ENCODE data around the gene CACNA2D3.

The CACNA2D3 gene

GRCh38 chr3:54963641-54964040, 841.3 kb downstream of the CACNA2D3 start:
- Histone ChIP-seq H4K91ac (ENCODE audit: low read depth, low read length, poor library complexity) (no peak overlapping the region), H3K4me3 (ENCODE audit: low read length in 2 of 2) (no peak overlapping the region), H2BK15ac (ENCODE audit: low read length) (no peak overlapping the region), H3K4me2 (ENCODE audit: insufficient read depth, low read length, poor library complexity, severe bottlenecking) (no peak overlapping the region), H2BK5ac (ENCODE audit: low read length) (no peak overlapping the region), H3K79me1 (ENCODE audit: low read depth, low read length) (no peaks in the 10 kb centered on the region), H2AK5ac (ENCODE audit: low read depth, low read length) (no peak overlapping the region), H2BK120ac (ENCODE audit: low read depth, low read length) (no peak overlapping the region), H3K36me3 (replicated peaks in 1 of 2; ENCODE audit: control insufficient read depth in 2 of 2, insufficient read depth in 2 of 2, low read length in 2 of 2) (no peaks in the 10 kb centered on the region), H2BK12ac (ENCODE audit: low read length) (no peak overlapping the region), H3K23ac (ENCODE audit: low read depth, low read length, poor library complexity) (no peak overlapping the region), H3K14ac (ENCODE audit: low read length) (no peak overlapping the region), H2AFZ (ENCODE audit: low read length) (no peak overlapping the region), H3K4me1 (ENCODE audit: control insufficient read depth in 2 of 2, insufficient read depth in 1 of 2, low read depth in 1 of 2, low read length in 2 of 2) (peaks cover 5 to 26% of the 10 kb centered on the region in 2 donors), H3K9me3 (replicated peaks in 1 of 2; ENCODE audit: control insufficient read depth in 2 of 2, insufficient read depth in 1 of 2, low read depth in 1 of 2, low read length in 2 of 2) (peaks cover 0 to 2% of the 10 kb centered on the region in 2 donors), H3K18ac (ENCODE audit: low read length) (no peak overlapping the region), H4K8ac (ENCODE audit: low read depth, low read length) (no peak overlapping the region), H3K9ac (ENCODE audit: low read depth, low read length, poor library complexity) (no peak overlapping the region), H3K4ac (ENCODE audit: low read length) (no peak overlapping the region), H3K27me3 (ENCODE audit: control insufficient read depth in 3 of 3, insufficient read depth in 3 of 3, low read depth in 1 of 3, low read length in 3 of 3) (no peaks in the 10 kb centered on the region), H3K27ac (replicated peaks; ENCODE audit: low read length) (no peak overlapping the region)
- no peak for DNase-seq (ENCODE audit: low spot score)
- no CpG with 5 or more reads among the region's 4 CpGs for WGBS, 2 donors (ENCODE audit: extremely low coverage in 2 of 2, insufficient read length in 2 of 2, insufficient replicate concordance in 1 of 2)

GRCh38 chr3:54964081-54964480, 841.7 kb downstream of the CACNA2D3 start:
- DNase-seq (ENCODE audit: low spot score) = no peak

GRCh38 chr3:54965746-54966145, 843.4 kb downstream of the CACNA2D3 start:
- Histone ChIP-seq H2BK15ac (ENCODE audit: low read length) (peak overlapping the region; percentile 20), H3K27ac (replicated peaks; ENCODE audit: low read length) (no peak overlapping the region), H3K27me3 (ENCODE audit: control insufficient read depth in 3 of 3, insufficient read depth in 3 of 3, low read depth in 1 of 3, low read length in 3 of 3) (no peaks in the 10 kb centered on the region), H4K8ac (ENCODE audit: low read depth, low read length) (no peak overlapping the region), H3K4ac (ENCODE audit: low read length) (no peak overlapping the region), H2AFZ (ENCODE audit: low read length) (no peak overlapping the region), H2BK5ac (ENCODE audit: low read length) (no peak overlapping the region), H2BK120ac (ENCODE audit: low read depth, low read length) (no peak overlapping the region), H3K18ac (ENCODE audit: low read length) (no peak overlapping the region), H3K79me1 (ENCODE audit: low read depth, low read length) (no peaks in the 10 kb centered on the region), H2AK5ac (ENCODE audit: low read depth, low read length) (no peak overlapping the region), H3K9me3 (replicated peaks in 1 of 2; ENCODE audit: control insufficient read depth in 2 of 2, insufficient read depth in 1 of 2, low read depth in 1 of 2, low read length in 2 of 2) (peaks cover 0 to 2% of the 10 kb centered on the region in 2 donors), H3K4me1 (ENCODE audit: control insufficient read depth in 2 of 2, insufficient read depth in 1 of 2, low read depth in 1 of 2, low read length in 2 of 2) (peaks cover 7 to 29% of the 10 kb centered on the region in 2 donors), H3K36me3 (replicated peaks in 1 of 2; ENCODE audit: control insufficient read depth in 2 of 2, insufficient read depth in 2 of 2, low read length in 2 of 2) (no peaks in the 10 kb centered on the region), H2BK12ac (ENCODE audit: low read length) (no peak overlapping the region), H3K9ac (ENCODE audit: low read depth, low read length, poor library complexity) (no peak overlapping the region), H3K23ac (ENCODE audit: low read depth, low read length, poor library complexity) (no peak overlapping the region), H3K14ac (ENCODE audit: low read length) (no peak overlapping the region), H3K4me2 (ENCODE audit: insufficient read depth, low read length, poor library complexity, severe bottlenecking) (no peak overlapping the region), H3K4me3 (ENCODE audit: low read length in 2 of 2) (no peak overlapping the region), H4K91ac (ENCODE audit: low read depth, low read length, poor library complexity) (no peak overlapping the region)
- WGBS, 2 donors (ENCODE audit: extremely low coverage in 2 of 2, insufficient read length in 2 of 2, insufficient replicate concordance in 1 of 2) = no CpG with 5 or more reads among the region's 6 CpGs
- DNase-seq (ENCODE audit: low spot score) = no peak

More at GRCh38 chr3:54964081-54964480, 841.7 kb downstream of the CACNA2D3 start:
- Histone ChIP-seq H3K27ac (replicated peaks; ENCODE audit: low read length) (no peak overlapping the region), H3K18ac (ENCODE audit: low read length) (no peak overlapping the region), H3K23ac (ENCODE audit: low read depth, low read length, poor library complexity) (no peak overlapping the region), H2AFZ (ENCODE audit: low read length) (no peak overlapping the region), H3K14ac (ENCODE audit: low read length) (no peak overlapping the region), H3K4me1 (ENCODE audit: control insufficient read depth in 2 of 2, insufficient read depth in 1 of 2, low read depth in 1 of 2, low read length in 2 of 2) (peaks cover 7 to 29% of the 10 kb centered on the region in 2 donors), H3K4ac (ENCODE audit: low read length) (no peak overlapping the region), H4K8ac (ENCODE audit: low read depth, low read length) (no peak overlapping the region), H4K91ac (ENCODE audit: low read depth, low read length, poor library complexity) (no peak overlapping the region), H2AK5ac (ENCODE audit: low read depth, low read length) (no peak overlapping the region), H3K4me3 (ENCODE audit: low read length in 2 of 2) (no peak overlapping the region), H3K4me2 (ENCODE audit: insufficient read depth, low read length, poor library complexity, severe bottlenecking) (no peak overlapping the region), H2BK120ac (ENCODE audit: low read depth, low read length) (no peak overlapping the region), H2BK15ac (ENCODE audit: low read length) (no peak overlapping the region), H3K9ac (ENCODE audit: low read depth, low read length, poor library complexity) (no peak overlapping the region), H3K79me1 (ENCODE audit: low read depth, low read length) (no peaks in the 10 kb centered on the region), H3K27me3 (ENCODE audit: control insufficient read depth in 3 of 3, insufficient read depth in 3 of 3, low read depth in 1 of 3, low read length in 3 of 3) (no peaks in the 10 kb centered on the region), H2BK5ac (ENCODE audit: low read length) (no peak overlapping the region), H3K36me3 (replicated peaks in 1 of 2; ENCODE audit: control insufficient read depth in 2 of 2, insufficient read depth in 2 of 2, low read length in 2 of 2) (no peaks in the 10 kb centered on the region), H2BK12ac (ENCODE audit: low read length) (no peak overlapping the region), H3K9me3 (replicated peaks in 1 of 2; ENCODE audit: control insufficient read depth in 2 of 2, insufficient read depth in 1 of 2, low read depth in 1 of 2, low read length in 2 of 2) (peaks cover 0 to 2% of the 10 kb centered on the region in 2 donors)
- no CpG with 5 or more reads among the region's 3 CpGs for WGBS, 2 donors (ENCODE audit: extremely low coverage in 2 of 2, insufficient read length in 2 of 2, insufficient replicate concordance in 1 of 2)

GRCh38 chr3:54966979-54967378, 844.6 kb downstream of the CACNA2D3 start:
- no peak overlapping the region for H3K4ac ChIP-seq (ENCODE audit: low read length)
- H3K14ac ChIP-seq (ENCODE audit: low read length) = no peak overlapping the region
- peaks cover 0 to 2% of the 10 kb centered on the region in 2 donors for H3K9me3 ChIP-seq (replicated peaks in 1 of 2; ENCODE audit: control insufficient read depth in 2 of 2, insufficient read depth in 1 of 2, low read depth in 1 of 2, low read length in 2 of 2)
- H2BK15ac ChIP-seq (ENCODE audit: low read length) = no peak overlapping the region
- H2BK12ac ChIP-seq (ENCODE audit: low read length) = no peak overlapping the region
- H2BK5ac ChIP-seq (ENCODE audit: low read length) = no peak overlapping the region
- WGBS, 2 donors (ENCODE audit: extremely low coverage in 2 of 2, insufficient read length in 2 of 2, insufficient replicate concordance in 1 of 2) = no CpG with 5 or more reads among the region's 6 CpGs
- no peak overlapping the region for H2AFZ ChIP-seq (ENCODE audit: low read length)
- H3K4me3 ChIP-seq (ENCODE audit: low read length in 2 of 2) = no peak overlapping the region
- H3K9ac ChIP-seq (ENCODE audit: low read depth, low read length, poor library complexity) = no peak overlapping the region
- no peaks in the 10 kb centered on the region for H3K79me1 ChIP-seq (ENCODE audit: low read depth, low read length)
- H3K4me1 ChIP-seq (ENCODE audit: control insufficient read depth in 2 of 2, insufficient read depth in 1 of 2, low read depth in 1 of 2, low read length in 2 of 2) = peaks cover 7 to 27% of the 10 kb centered on the region in 2 donors
- no peaks in the 10 kb centered on the region for H3K36me3 ChIP-seq (replicated peaks in 1 of 2; ENCODE audit: control insufficient read depth in 2 of 2, insufficient read depth in 2 of 2, low read length in 2 of 2)
- H4K91ac ChIP-seq (ENCODE audit: low read depth, low read length, poor library complexity) = no peak overlapping the region
- no peak overlapping the region for H3K23ac ChIP-seq (ENCODE audit: low read depth, low read length, poor library complexity)
- no peaks in the 10 kb centered on the region for H3K27me3 ChIP-seq (ENCODE audit: control insufficient read depth in 3 of 3, insufficient read depth in 3 of 3, low read depth in 1 of 3, low read length in 3 of 3)
- H4K8ac ChIP-seq (ENCODE audit: low read depth, low read length) = no peak overlapping the region
- no peak overlapping the region for H2BK120ac ChIP-seq (ENCODE audit: low read depth, low read length)
- H3K18ac ChIP-seq (ENCODE audit: low read length) = no peak overlapping the region
- H3K27ac ChIP-seq (replicated peaks; ENCODE audit: low read length) = no peak overlapping the region
- DNase-seq (ENCODE audit: low spot score) = no peak
- H2AK5ac ChIP-seq (ENCODE audit: low read depth, low read length) = no peak overlapping the region
- no peak overlapping the region for H3K4me2 ChIP-seq (ENCODE audit: insufficient read depth, low read length, poor library complexity, severe bottlenecking)

All from neuronal stem cell (in vitro differentiated cells).